GM12801 (cell line): ENCODE results near the gene SLCO4A1.

Source experiments
- TF ChIP-seq, protein P1 (sequence below): IDR thresholded peaks from one replicate; pipeline ENCODE4 v1.5.1; 2011; ENCODE audit warnings: control low read depth; ENCODE audit not compliant: insufficient read length; ENCODE audit errors: extremely low read depth

SLCO4A1 gene

DNA sequence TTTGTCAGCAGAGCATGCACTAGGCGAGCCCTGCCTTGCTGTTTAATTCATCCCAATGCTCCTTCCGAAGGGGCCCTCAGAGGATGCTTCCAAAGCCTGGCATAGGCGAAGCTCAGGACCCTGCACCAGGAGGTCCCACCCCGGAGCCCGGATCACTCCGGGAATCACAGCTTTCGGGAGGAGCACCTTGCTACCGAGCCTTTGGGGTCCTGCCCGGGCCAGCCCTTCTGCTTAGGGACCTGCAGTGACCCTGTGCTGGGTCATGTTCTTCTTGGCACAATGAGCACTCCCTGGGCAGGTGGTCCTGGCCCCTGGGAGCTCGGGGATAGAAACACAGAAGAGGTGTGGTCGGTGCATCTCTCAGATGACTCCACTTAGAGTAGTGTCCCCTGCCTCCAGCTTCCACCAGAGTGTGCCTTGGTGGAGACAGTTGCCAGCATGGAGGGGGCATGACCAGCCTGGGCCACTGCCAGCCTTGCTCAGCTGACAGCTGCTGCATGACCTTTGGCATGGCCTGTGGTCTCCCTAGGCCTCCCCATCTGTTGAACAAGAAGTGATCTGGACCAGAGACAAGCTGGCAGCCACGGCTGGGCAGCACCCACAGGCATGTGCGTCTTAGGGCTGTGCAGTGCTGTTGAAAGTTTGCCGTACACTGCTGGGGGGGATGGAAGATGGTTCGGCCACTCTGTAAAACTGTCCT, 44.7 kb upstream of the SLCO4A1 start:
- TF ChIP-seq, protein P1, sequence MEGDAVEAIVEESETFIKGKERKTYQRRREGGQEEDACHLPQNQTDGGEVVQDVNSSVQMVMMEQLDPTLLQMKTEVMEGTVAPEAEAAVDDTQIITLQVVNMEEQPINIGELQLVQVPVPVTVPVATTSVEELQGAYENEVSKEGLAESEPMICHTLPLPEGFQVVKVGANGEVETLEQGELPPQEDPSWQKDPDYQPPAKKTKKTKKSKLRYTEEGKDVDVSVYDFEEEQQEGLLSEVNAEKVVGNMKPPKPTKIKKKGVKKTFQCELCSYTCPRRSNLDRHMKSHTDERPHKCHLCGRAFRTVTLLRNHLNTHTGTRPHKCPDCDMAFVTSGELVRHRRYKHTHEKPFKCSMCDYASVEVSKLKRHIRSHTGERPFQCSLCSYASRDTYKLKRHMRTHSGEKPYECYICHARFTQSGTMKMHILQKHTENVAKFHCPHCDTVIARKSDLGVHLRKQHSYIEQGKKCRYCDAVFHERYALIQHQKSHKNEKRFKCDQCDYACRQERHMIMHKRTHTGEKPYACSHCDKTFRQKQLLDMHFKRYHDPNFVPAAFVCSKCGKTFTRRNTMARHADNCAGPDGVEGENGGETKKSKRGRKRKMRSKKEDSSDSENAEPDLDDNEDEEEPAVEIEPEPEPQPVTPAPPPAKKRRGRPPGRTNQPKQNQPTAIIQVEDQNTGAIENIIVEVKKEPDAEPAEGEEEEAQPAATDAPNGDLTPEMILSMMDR, result no peak

DNA sequence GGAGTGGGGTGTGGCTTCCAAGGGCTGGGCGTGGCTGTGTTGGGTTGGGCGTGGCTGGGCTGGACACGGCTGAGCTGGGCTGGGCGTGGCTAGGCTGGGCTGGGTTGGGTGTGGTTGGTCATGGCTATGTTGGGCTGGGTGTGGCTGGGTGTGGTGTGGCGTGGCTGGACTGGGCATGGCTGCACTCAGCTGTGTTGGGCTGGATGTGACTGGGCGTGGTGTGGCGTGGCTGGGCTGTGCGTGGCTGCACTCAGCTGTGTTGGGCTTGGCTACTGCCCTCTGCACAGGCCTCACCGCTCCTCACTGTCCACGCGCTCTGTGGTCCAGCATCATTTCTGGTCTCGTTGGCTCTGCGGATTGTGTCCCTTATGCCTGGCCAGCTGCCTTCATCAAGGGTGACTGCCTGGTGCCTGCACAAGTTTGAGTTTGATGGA, 43.5 kb upstream of the SLCO4A1 start:
- TF ChIP-seq, protein P1, result no peak

DNA sequence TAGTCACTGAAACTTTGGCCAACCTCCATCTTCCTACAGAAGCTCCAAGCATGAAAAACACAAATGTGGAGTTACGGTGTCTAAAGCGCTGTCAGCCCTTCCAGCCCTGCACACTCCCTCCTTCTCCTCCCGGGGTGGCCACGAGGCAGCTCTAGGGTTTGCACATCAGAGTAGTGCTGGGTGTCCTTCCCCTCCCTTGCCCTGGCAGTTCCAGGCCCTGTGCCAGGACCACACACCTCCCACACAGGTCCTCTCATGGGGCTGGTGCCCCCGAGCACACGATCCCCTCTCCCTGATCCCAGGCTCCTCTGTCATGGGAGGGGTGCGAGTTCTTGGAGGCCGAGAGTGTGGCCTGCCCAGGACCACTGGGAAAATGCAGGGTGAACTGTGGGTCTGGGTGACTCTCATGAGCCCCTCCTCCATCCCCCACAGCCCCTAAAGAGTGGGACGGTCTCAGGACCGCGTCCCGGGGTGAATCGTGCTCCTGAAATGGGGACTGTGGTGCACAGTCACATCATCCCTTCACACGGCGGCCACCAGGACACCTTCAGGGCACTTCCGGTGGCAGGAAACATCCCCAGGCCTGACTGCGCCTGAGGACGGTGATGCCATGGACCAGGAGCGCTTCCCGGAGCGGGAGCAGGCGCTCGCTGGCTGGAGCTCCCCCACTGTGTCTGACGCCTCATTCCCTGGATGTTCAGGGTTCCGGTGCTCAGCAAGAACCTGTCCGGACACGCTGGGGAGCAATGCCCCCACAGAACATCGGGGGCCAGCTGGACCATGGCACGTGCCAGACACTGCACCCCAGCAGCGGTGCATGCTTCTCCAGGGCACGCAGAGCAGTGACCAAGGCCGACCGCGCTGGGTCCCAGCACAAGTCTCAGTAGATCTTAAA, 42.8 kb upstream of the SLCO4A1 start:
- TF ChIP-seq, protein P1, result no peak

DNA sequence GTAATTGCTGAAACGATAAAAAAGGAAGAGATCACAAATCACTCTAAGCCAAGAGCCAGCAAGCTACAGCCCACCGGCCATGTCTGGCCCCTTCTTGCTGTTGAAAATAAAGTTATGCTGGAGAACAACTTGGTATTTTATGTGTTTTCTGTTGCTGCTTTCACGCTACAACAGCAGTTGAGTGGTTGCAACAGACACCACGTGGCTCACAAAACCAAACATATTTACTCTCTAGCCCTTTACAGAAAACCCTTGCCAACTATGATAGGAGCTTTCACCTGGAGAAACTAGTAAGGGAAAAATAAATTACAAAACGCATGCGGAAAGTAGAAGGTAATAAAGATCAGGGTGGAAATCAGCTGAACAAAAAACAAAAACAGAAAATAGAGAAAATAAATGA, 41.1 kb upstream of the SLCO4A1 start:
- TF ChIP-seq, protein P1, result no peak

DNA sequence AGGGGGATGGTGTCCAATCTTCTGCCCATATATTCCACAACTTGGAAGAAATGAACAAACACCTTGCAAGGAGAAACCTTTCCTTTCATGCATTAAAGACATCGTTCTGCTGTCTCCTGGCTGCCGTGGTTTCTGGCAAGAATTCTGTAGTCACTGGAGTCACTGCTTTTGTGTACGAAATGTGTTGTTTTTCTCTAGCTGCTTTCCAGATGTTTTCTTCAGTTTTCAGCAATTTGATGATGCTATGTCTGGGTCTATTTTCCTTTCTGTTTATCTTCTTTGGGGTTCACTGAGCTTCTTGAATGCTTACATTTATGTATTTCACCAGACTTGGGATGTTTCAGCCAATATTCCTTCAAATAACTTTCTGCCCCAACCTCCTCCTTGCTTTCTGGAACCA, 40.6 kb upstream of the SLCO4A1 start:
- TF ChIP-seq, protein P1, result no peak

DNA sequence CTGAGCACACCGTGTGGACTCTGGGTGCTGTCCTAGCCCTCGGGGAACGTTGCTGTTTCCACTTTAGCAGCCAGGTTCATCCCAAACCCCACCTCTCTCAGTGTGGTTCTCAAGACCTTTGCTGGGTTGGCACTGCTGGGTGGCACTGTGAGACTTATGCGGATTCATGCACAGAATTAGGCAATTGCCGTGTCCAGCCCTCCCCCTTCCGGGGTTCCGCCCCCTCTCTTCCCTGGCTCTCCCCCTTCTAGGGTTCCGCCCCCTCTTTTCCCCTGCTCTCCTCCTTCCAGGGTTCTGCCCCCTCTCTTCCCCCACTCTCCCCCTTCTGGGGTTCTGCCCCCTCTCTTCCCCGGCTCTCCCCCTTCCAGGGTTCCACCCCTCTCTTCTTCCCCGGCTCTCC, 39.8 kb upstream of the SLCO4A1 start:
- TF ChIP-seq, protein P1, result no peak

DNA sequence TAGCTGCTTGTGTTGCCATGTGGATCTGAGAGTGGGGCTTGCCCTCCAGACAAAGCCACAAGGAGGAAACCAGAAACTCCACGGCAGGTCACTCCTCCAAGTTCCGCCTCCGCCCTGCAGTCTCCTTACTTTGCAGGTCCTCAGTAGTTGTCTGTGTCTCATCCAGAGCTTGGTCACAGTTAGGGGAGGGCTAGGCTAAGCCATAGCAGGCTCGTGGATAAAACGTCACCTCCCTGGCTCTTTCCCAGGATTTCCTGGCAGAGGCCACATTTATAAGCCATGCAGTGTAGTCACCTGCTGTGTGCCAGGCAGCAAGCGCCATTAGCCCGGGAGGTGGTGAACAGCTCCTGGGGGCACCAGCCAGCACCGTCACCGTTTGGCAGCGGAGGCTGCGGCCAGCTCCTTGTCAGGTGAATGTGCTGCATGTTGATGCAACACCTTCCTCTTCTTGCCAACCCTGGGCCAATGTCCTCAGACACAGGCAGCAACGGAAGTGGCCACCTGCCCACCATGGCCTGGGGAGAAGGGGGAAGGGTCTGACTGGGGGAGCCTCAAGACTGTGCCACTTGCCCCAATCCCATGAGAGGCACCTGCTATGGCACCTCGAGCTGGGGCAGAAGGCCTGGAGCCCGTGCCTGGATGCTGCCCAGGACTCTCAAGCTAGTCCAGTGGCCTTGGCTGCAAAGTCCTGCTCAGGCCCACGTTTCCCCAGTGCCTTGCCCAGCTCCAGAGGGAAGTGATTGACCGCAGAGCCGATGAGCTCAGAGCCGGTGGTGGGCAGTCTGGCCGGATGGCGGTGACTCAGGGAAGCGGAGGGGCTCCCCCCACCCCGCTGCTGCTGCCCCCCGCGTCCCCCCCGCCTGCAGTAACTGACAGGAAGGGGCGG, 39.0 kb upstream of the SLCO4A1 start:
- TF ChIP-seq, protein P1, result no peak
